A549 (cell line): ENCODE results near the gene CCDC85C.

Source experiments
- CHD4 ChIP-seq: fragments of 200-600 bp; sonication (generic); IDR thresholded peaks from 2 replicates; pipeline ENCODE4 v1.6.1; 2016; ENCODE audit warnings: antibody characterized with exemption, mild to moderate bottlenecking, borderline replicate concordance
- CTCF ChIP-seq: fragments of >200 bp; sonication (Bioruptor Twin); formaldehyde crosslinking; IDR thresholded peaks from 3 replicates; pipeline ENCODE4 v1.5.1; 2016
- EP300 ChIP-seq, 2 experiments: fragments of >200 bp; sonication (Bioruptor Twin); formaldehyde crosslinking; IDR thresholded peaks; 2 replicates in 1 of 2; 3 replicates in 1 of 2; pipeline ENCODE4 v1.6.1; 2016 to 2017
- FOSB ChIP-seq: fragments of 250-450 bp; sonication (Bioruptor Pico); IDR thresholded peaks from 2 replicates; pipeline ENCODE4 v1.5.0; 2020; ENCODE audit warnings: mild to moderate bottlenecking, moderate library complexity
- HDAC2 ChIP-seq: fragments of 200-600 bp; sonication (generic); IDR thresholded peaks from 2 replicates; pipeline ENCODE4 v1.6.1; 2016
- KDM1A ChIP-seq: fragments of 200-600 bp; sonication (generic); IDR thresholded peaks from 2 replicates; pipeline ENCODE4 v1.6.1; 2016; ENCODE audit warnings: low read depth, mild to moderate bottlenecking
- MAFK ChIP-seq: fragments of 450-650 bp; IDR thresholded peaks from 2 replicates; pipeline ENCODE4 v1.6.1; 2014; ENCODE audit not compliant: partially characterized antibody
- MAX ChIP-seq: IDR thresholded peaks from 2 replicates; pipeline ENCODE4 v1.6.1; 2012
- PBX3 ChIP-seq: IDR thresholded peaks from 2 replicates; pipeline ENCODE4 v1.6.1; 2012
- POLR2AphosphoS2 ChIP-seq: conservative IDR thresholded peaks from 2 replicates; pipeline ENCODE4 v1.6.1; 2012; ENCODE audit warnings: low read length, improper control_type of control experiment, inconsistent platforms
- RAD21 ChIP-seq, 2 experiments: fragments of >200 bp in 1 of 2; sonication (Bioruptor Twin) in 1 of 2; formaldehyde crosslinking in 1 of 2; IDR thresholded peaks in 1 of 2; conservative IDR thresholded peaks in 1 of 2; 2 replicates in 1 of 2; 3 replicates in 1 of 2; pipeline ENCODE4 v1.6.1; 2012 to 2018; ENCODE audit warnings: inconsistent platforms in 1 of 2
- RCOR1 ChIP-seq: fragments of 150-350 bp; IDR thresholded peaks from 2 replicates; pipeline ENCODE4 v1.6.1; 2014; ENCODE audit warnings: antibody characterized with exemption, low read length, low read depth
- REST ChIP-seq: fragments of 200-600 bp; sonication (generic); IDR thresholded peaks from 2 replicates; pipeline ENCODE4 v1.6.1; 2016; ENCODE audit warnings: antibody characterized with exemption, mild to moderate bottlenecking, moderate library complexity
- RFX5 ChIP-seq: fragments of 450-650 bp; IDR thresholded peaks from 2 replicates; pipeline ENCODE4 v1.7.1; 2014; ENCODE audit warnings: antibody characterized with exemption, mild to moderate bottlenecking, moderate library complexity

- TF ChIP-seq CTCF (no peak), KDM1A (no peak), REST (no peak), POLR2AphosphoS2 (no peak), EP300 (IDR thresholded peaks at IDR 0.05) (no peak), RAD21 (conservative IDR thresholded peaks at IDR 0.05 in 1 of 2, IDR thresholded peaks at IDR 0.05 in 1 of 2) (no peak), PBX3 (no peak), MAX (no peak), MAFK (no peak), HDAC2 (no peak), FOSB (CRISPR knock-in tag) (no peak), RCOR1 (no peak), RFX5 (no peak), CHD4 (no peak)
Observed at GRCh38 chr14:99599393-99599792, 4.6 kb downstream of the CCDC85C start.
